Skeletal muscle tissue (tissue), 4 donors: ENCODE results near the gene NSUN7. TPM values are rescaled to one million over a fixed set of nuclear protein-coding genes. Genes with fewer than 3 reads are reported as not detected.
"Not testable (repeated sequence)": the region's sequence is repeated elsewhere in the genome, so short reads cannot be mapped to it uniquely, and the experiment has no call there.

ENCODE experiments used
- H3K27ac ChIP-seq: one replicate; pipeline ENCODE4 v1.7.0; 2013; ENCODE audit warnings: mild to moderate bottlenecking, low read depth, low read length, inconsistent platforms
- H3K27me3 ChIP-seq, 3 donors: one replicate each; pipeline ENCODE4 v1.7.0; 2013; ENCODE audit warnings: low read length in 3 of 3; ENCODE audit not compliant: control insufficient read depth in 3 of 3, insufficient read depth in 3 of 3
- H3K36me3 ChIP-seq, 3 donors: one replicate each; pipeline ENCODE4 v1.7.0; 2013; ENCODE audit warnings: low read length in 3 of 3; ENCODE audit not compliant: control insufficient read depth in 3 of 3, insufficient read depth in 3 of 3
- H3K4me1 ChIP-seq, 3 donors: one replicate each; pipeline ENCODE4 v1.7.0; 2013; ENCODE audit warnings: low read length in 3 of 3, mild to moderate bottlenecking in 3 of 3; ENCODE audit not compliant: control insufficient read depth in 3 of 3, insufficient read depth in 3 of 3
- H3K4me3 ChIP-seq, 3 donors: one replicate each; pipeline ENCODE4 v1.7.0; 2013; ENCODE audit warnings: low read length in 3 of 3
- H3K9ac ChIP-seq, 3 donors: one replicate each; pipeline ENCODE4 v1.7.0; 2013; ENCODE audit warnings: low read length in 3 of 3, mild to moderate bottlenecking in 3 of 3, moderate library complexity in 2 of 3, low read depth in 1 of 3
- H3K9me3 ChIP-seq, 3 donors: one replicate each; pipeline ENCODE4 v1.7.0; 2013; ENCODE audit warnings: low read length in 3 of 3; ENCODE audit not compliant: control insufficient read depth in 3 of 3
- total RNA-seq: library from RNA; depleted of rRNA; stranded (reverse); fragments of >200 nt; gene quantifications from one replicate; pipeline ENCODE4 v1.2.3, GENCODE V29; 2014
- donor health status: Osteomylitis.

NSUN7 gene
- 2.6 TPM for total RNA-seq

- peak within 1 kb of the TSS; percentile 39 to 65 (median 47) for H3K4me3 ChIP-seq
- no peak within 1 kb of the TSS for H3K27ac ChIP-seq
- peaks cover 2 to 10% (median 6%) of the 10 kb centered on the region in 3 donors for H3K4me1 ChIP-seq
- no peaks in the 10 kb centered on the region for H3K36me3 ChIP-seq
- peak within 1 kb of the TSS in 1 of 3 donors; percentile 45 for H3K9ac ChIP-seq
- H3K27me3 ChIP-seq, result peaks cover 13 to 17% (median 15%) of the 10 kb centered on the region in 3 donors
- H3K9me3 ChIP-seq, result no peaks in the 10 kb centered on the region
Observed at GRCh38 chr4:40749717-40750460, at the start of gene NSUN7. NSUN7 (plus strand) TSS chr4:40749955; CDS start chr4:40750694, 739 bp downstream.

GRCh38 chr4:40702137-40702799, 47.5 kb upstream of the NSUN7 start:
- no peak overlapping the region for H3K4me3 ChIP-seq
- H3K27ac ChIP-seq, result no peak overlapping the region
- no peak overlapping the region for H3K9ac ChIP-seq
- no peaks in the 10 kb centered on the region for H3K27me3 ChIP-seq
- H3K9me3 ChIP-seq, result no peaks in the 10 kb centered on the region
- H3K4me1 ChIP-seq, result no peaks in the 10 kb centered on the region
- H3K36me3 ChIP-seq, result no peaks in the 10 kb centered on the region

- Histone ChIP-seq H3K4me3 (no peak overlapping the region), H3K4me1 (no peaks in the 10 kb centered on the region)
Observed at GRCh38 chr4:40702800-40703151, 47.0 kb upstream of the NSUN7 start.

GRCh38 chr4:40704073-40704472, 45.7 kb upstream of the NSUN7 start:
- Histone ChIP-seq H3K27me3 (no peaks in the 10 kb centered on the region), H3K4me1 (no peaks in the 10 kb centered on the region), H3K4me3 (no peak overlapping the region), H3K9me3 (no peaks in the 10 kb centered on the region), H3K9ac (no peak overlapping the region), H3K27ac (no peak overlapping the region), H3K36me3 (no peaks in the 10 kb centered on the region)

More at GRCh38 chr4:40702800-40703151, 47.0 kb upstream of the NSUN7 start:
- Histone ChIP-seq H3K27ac (no peak overlapping the region), H3K9me3 (no peaks in the 10 kb centered on the region), H3K27me3 (no peaks in the 10 kb centered on the region), H3K36me3 (no peaks in the 10 kb centered on the region), H3K9ac (no peak overlapping the region)

GRCh38 chr4:40710484-40711254, 39.1 kb upstream of the NSUN7 start:
- H3K9ac ChIP-seq, result no peak overlapping the region
- H3K27me3 ChIP-seq, result no peaks in the 10 kb centered on the region
- H3K9me3 ChIP-seq, result no peaks in the 10 kb centered on the region
- no peak overlapping the region for H3K27ac ChIP-seq
- no peaks in the 10 kb centered on the region for H3K36me3 ChIP-seq
- no peaks in the 10 kb centered on the region for H3K4me1 ChIP-seq
- H3K4me3 ChIP-seq, result no peak overlapping the region

- not testable (repeated sequence) for H3K4me3 ChIP-seq, H3K9me3 ChIP-seq, H3K27ac ChIP-seq, H3K27me3 ChIP-seq, H3K9ac ChIP-seq, H3K4me1 ChIP-seq, H3K36me3 ChIP-seq
Observed at GRCh38 chr4:40713001-40713400, 36.8 kb upstream of the NSUN7 start.

- Histone ChIP-seq H3K27me3 (no peaks in the 10 kb centered on the region), H3K27ac (no peak overlapping the region), H3K4me3 (no peak overlapping the region)
Observed at GRCh38 chr4:40713798-40714197, 36.0 kb upstream of the NSUN7 start.

GRCh38 chr4:40718586-40718985, 31.2 kb upstream of the NSUN7 start:
- Histone ChIP-seq H3K4me1 (no peaks in the 10 kb centered on the region), H3K36me3 (no peaks in the 10 kb centered on the region), H3K9me3 (no peaks in the 10 kb centered on the region), H3K4me3 (no peak overlapping the region), H3K9ac (no peak overlapping the region), H3K27me3 (no peaks in the 10 kb centered on the region), H3K27ac (no peak overlapping the region)

More at GRCh38 chr4:40713798-40714197, 36.0 kb upstream of the NSUN7 start:
- Histone ChIP-seq H3K36me3 (no peaks in the 10 kb centered on the region), H3K9ac (no peak overlapping the region), H3K9me3 (no peaks in the 10 kb centered on the region), H3K4me1 (no peaks in the 10 kb centered on the region)

GRCh38 chr4:40719008-40719623, 30.6 kb upstream of the NSUN7 start:
- Histone ChIP-seq H3K27me3 (no peaks in the 10 kb centered on the region), H3K9me3 (no peaks in the 10 kb centered on the region), H3K4me1 (no peaks in the 10 kb centered on the region), H3K9ac (no peak overlapping the region), H3K27ac (no peak overlapping the region), H3K4me3 (no peak overlapping the region), H3K36me3 (no peaks in the 10 kb centered on the region)
